ENCODE data around the gene CELSR1.

CELSR1 gene

DNA sequence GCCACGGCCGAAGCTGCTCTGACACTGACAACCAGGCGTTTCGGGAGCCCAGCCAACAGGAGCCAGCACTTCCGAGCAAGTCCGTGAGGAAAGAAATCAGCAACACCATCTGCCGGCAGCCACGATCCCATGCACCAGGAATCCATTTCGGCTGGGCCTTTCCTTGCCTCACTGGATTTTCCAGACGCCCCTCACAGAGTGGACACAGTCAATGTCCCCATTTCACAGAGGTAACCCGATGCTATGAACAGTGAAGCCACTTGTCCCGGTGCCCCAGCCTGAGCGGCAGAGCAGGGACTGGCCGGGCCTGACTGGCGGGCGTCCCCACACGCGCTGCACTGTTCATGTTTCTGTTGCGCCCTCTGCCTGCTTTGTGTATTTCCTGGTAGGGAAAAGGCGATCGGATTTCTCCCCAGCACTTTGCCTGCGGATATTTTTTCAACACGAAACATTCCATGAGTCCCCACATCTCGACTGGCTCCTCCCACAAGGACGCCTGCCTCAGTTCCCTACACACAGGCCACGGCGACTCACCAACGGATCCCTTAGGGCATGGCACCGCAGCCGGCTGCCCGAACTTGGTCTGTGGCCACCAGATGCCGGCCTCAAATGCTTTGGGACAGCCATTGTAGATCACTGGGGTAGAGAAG lies 146.6 kb downstream of the CELSR1 start:
- DNase-seq, result peak; percentile 58

DNA sequence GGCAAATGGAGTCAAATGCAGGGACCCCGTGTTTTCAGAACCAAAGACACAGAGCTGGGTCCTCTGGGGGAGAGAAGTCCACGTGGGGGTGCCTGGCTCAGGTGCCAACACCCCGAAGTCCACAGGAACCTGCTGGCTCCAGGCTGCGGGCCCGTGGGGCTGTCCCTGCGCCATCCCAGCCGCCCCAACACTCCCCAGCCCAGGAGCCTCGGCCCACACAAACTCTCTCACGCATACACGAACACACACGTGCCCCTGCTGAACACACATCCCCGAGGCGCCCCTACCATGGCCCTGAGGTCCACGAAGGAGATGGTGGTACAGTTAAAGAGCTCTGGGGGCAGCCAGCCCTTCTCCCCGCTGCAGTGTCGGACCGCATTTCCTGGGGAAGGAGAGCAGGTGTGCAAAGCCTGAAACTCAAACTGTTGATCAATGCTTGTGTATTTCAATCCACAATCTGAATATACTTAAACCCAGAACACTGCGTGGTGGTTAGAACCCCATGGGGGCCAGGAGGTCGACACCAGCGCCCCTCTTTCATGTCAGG lies 147.2 kb downstream of the CELSR1 start:
- no peak for DNase-seq

DNA sequence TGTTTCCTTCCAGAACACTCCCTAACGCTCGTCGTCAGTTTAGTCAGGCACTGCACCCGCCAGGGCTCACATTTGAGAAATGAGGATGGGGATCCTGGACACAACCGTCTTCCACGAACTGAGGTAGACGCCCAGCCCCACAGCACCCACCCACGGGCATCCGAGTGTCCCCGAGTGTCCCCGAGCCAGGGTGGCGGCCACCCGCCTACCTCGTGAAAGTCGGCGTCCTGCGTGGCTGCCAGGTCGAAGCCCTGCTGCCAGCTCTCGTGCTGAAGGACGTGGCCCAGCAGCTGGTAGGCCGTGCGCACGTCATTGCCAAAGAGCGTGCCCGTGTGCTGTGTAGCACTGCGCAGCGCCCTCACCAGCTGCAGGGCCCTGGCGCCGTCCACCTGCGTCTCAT lies 148.3 kb downstream of the CELSR1 start:
- no peak for DNase-seq

DNA sequence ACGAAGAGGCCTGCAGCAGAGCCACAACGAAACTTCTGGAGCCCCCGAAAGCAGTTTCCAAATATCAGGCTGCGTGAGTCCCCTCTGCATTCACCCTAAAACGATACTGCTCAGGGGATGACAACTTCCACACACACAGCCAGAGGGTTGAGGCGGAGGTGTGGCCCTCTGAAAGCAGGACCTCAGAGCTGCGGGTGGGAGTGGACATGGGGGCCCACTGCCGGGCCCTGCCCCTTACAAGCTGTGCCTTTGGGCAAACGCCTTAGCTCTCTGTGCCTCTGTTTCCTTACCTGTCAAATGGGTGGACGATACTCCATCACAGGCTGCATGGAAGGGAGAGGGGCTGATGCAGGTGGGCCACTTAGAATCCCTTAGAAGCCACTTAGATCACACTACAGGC lies 148.8 kb downstream of the CELSR1 start:
- DNase-seq, result no peak

DNA sequence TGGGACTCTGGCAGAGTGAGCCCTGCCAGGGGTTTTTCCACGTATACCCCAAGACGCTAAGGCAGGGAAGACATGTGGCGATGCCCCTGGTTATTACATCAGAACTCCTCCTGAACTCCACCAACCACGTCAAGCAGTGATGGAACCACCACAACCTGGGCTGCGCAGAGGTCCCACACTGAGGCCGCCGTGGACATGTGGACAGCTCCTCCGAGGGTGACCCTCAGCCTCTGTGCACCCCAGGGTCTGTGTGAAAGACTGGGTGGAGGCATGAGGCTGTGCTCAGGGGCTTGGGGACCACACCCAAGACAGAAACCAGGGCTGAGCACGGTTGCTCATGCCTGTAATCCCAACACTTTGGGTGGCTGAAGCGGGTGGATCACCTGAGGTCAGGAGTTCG lies 149.7 kb downstream of the CELSR1 start:
- DNase-seq, result no peak

DNA sequence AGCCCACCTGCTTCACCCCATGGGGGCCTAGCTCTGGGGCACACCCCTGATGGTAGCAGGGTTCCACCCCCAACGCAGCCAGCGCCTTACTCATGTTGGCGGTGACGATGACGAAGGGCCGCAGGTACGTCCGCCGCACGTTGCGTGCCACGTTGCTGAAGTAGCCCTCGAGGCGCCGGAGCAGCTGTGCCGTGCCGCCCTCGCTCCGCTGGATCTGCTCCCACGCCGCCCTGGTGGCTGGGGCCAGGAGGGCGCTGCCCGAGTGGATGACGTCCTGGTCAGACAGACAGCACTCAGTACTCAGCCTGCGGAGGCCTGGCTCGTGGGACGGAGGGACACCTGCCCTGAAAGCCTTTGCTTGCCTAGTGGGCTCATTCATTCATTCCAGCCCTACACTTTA lies 151.1 kb downstream of the CELSR1 start:
- no peak for DNase-seq

DNA sequence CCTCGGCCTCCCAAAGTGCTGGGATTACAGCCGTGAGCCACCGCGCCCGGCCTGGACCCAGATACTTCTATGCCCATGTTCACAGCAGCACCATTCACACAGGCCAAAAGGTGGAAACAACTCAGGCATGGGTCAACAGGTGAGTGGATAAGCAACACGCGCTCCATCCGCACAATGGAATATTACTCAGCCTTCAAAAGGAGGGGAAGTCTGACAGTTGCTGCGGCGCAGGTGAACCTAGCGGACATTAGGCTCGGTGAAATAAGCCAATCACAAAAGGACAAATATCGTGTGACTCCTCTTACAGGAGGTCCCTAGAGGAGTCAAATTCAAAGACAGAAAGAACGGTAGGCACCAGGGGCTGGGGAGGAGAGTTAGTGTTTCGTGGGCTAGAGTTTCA lies 154.9 kb downstream of the CELSR1 start:
- DNase-seq, result no peak

DNA sequence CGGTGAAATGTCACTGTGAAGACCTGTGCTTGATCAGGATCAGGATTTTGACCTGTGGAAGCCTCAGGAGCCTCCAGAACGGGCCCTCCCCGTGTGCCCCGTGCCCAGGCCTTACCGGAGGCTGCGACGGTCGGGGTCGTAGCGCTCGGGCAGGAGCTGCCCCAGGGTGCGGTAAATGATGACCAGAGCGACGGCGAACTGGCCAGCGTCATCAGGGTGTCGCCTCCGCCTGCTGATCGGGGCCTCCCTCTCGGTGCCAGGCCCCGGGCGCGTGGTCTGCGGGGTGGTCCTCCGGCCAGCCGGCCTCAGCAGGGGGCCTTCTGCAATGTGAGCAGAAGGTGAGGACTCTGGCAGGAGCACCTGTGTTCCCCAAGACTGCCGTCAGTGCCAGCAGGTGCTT lies 155.7 kb downstream of the CELSR1 start:
- no peak for DNase-seq

DNA sequence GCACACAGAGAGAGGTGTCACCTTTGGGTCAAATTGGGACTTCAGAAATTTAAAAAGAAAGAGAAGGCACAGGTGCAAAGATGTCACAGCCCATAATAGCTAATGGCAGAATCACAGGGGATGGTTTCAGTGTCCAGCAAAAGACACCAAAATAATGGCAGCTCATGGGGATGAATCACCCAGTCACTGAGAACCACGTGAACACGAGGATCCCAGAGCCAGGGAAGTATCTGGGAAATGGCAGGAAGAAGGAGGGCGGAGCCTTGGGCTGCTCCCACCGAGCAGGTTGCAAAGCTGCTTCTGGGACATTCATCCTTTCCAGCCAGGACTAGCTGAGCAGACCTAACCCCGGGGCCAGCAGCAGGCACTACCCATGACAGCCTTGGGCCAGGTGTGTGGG lies 156.3 kb downstream of the CELSR1 start:
- DNase-seq, result no peak

DNA sequence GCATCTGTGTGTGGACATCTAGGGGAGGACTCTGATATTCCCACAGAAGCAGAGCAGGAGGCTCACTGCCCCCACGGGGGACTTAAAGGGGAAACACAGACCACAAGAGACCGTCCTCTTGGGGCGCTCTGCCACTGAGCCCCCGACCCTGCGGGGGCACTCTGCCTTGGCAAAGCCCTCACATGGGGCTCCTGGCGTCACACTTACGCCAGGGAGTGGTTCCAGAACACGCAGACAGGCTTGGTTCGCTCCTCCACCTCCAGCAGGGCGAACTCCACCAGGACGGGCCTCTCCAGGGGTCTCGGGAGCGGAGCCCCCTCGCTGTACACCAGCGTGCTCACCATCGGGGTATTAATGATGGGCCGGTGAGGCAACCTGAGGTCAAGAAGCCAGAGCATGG lies 156.8 kb downstream of the CELSR1 start:
- DNase-seq, result no peak

DNA sequence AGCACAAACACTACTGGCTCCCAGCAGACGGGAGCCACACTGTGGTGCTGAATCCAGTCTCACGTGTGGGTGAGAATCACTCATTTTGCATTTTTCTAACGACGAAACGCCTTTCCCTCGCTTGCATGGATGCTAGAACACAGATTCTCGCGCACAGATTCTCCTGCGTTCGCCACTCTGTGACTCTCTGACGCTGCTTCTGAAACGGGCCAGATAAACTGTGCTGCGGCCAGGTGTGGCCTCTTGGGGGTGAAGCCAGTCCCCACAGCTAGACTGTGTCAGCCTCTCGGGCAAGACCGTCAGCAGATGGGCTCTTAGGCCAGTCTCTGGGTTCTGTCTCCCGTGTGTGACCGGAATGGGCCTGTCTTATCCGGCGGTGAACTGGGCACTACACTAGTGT lies 157.4 kb downstream of the CELSR1 start:
- no peak for DNase-seq

DNA sequence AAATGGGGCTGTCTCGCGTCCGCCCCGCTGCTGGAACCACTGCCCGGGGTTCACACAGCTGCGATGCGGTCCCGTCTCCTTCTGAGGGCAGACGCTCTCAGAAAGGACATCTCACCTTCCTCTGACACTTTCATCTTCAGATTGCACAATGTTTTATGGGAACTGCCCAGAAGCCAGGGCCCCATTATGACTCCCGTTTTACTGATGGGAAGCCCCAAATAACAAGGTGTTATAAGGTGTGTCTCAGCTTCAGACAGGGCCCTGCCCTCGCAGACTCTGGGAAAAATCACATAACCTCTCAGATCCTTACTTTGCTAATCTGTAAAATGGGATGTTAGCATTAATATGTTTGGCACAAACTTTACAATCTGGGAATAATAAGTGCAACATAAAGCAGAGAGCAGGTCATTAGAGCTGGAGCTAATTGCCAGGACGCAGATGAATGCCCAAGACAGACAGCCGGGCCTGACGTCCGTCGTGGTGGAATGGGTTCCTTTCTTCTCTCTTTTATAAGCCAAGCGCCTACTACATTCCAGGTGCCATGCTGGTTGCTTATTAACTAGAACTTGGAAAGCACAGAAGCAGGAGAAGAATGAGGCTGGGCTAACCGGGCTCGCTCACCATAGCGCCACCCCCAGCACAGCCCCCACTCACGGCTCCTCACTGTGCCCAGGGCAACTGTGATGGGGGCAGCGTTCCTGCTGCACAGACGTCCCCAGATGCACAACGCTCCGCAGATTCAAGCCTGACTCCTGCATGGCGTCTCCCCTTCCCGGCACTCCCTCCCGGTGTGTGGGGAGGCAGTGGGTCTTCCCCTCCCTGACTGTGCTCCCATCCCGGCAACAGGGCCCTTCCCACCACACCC lies 158.1 kb downstream of the CELSR1 start:
- no peak for DNase-seq

DNA sequence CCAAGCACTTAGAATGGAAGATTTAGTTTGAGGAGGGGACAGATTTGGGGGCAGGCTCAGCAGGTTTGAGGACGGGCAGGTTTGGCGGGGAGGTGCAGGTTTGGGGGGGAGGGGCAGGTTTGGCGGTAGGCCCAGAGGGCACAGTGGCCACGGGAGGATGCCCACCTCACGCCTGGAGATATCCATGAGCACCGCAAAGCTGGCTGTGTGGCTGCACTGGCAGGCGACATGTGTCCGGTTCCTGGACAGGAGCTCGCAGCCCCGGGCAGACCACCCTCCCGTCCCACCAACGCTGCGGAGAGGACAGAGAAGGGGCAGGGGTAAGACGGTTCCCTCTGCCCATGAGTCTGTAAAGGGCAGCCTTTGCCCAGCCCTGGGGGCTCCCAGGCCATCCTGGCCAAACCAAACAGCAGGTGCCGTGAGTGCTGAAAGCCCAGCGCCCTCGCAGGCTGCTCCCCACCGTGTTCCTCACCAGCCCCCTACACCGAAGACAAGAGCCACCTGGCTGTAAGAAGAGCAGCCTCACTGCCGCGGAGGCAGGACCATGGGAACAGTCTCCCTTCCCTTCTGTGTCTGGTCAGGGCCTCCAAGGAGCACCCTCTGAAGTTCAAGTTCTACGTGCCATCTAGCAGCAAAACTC lies 158.9 kb downstream of the CELSR1 start:
- no peak for DNase-seq

DNA sequence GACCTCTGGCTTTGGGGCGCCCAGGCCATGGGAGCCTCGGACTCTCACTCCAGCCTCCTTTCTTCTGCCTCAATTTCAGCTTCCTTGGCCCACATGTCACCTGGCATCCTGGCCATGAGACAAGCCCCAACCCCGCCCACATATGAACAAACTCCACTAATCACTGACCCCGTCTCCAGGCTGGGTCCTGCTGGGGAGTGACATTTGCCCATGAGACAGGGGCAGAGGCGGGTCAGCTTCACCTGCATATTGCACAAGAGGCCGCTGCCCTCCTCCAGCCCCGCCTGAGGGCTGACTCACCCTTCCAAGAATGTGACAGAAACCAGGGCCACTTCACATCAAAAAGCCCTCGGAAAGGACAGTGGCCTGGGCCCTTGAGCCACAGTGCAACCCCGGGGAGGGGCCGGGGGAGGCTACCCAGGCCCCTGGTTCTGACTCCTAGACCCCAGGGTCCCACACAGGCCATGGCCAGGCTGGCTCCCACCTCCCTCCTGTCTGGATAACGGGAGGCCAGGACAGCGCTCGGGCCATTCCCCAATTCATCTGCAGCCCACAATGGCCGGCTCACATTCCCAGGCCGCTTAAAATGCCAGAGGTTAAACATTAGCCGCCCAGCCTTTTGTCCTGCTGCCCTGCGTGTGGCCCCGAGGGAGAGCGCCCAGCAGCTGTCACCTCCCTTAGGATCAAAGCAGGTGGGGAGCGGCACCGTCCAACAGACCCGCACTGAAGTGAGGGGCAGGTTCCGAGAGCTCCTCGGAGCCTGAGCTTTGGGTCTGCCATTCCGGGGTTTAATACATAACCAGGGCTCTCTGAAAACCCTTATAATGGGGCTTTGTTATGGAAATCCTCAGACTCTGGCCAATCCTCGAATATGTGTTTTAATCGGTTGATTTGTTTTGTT lies 159.6 kb downstream of the CELSR1 start:
- DNase-seq, result no peak

DNA sequence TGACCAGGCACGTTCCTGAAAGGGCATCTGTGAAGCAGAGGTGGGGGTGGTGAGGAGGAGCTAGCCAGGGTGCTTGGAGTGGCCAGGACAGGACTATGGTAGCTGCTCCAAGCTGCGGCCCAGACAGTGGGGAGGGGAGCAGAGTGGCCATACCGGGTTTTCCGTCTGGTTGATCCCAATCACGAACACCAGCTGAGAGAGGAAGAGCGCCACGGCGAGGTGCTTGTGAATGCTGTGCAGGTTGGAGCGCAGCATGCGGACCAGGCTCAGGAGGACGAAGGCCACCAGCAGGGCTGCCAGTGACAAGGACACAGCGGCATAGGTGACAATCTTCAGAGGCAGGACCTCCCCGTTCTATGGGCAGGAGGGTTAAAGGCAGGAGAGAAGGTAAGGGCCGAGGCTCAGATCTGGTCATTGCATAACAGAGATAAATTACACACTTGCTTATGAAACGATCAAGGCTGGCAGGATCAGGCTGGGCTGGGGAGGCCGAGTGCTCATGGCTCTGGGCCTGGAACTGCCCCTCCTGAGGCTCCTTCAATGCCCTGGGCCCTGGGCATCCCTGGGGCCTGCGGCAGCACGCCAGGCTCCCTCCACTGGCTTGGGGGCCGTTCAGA lies 160.4 kb downstream of the CELSR1 start:
- no peak for DNase-seq

DNA sequence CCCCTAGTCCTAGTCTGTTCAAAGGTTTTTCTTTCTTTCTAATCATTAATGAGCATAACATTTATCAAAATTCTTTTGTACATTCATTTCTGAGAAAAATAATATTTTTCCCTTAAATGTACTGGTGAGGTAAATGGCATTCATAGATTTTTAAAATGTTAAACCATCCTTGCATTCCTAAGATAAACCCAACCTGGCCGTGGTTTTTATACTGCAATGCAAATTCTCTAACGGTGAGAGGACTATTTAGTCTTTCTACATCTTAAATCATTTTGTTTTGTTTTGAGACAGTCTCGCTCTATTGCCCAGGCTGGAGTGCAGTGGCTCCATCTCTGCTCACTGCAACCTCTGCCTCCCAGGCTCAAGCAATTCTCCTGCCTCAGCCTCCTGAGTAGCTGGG lies 161.3 kb downstream of the CELSR1 start:
- no peak for DNase-seq

DNA sequence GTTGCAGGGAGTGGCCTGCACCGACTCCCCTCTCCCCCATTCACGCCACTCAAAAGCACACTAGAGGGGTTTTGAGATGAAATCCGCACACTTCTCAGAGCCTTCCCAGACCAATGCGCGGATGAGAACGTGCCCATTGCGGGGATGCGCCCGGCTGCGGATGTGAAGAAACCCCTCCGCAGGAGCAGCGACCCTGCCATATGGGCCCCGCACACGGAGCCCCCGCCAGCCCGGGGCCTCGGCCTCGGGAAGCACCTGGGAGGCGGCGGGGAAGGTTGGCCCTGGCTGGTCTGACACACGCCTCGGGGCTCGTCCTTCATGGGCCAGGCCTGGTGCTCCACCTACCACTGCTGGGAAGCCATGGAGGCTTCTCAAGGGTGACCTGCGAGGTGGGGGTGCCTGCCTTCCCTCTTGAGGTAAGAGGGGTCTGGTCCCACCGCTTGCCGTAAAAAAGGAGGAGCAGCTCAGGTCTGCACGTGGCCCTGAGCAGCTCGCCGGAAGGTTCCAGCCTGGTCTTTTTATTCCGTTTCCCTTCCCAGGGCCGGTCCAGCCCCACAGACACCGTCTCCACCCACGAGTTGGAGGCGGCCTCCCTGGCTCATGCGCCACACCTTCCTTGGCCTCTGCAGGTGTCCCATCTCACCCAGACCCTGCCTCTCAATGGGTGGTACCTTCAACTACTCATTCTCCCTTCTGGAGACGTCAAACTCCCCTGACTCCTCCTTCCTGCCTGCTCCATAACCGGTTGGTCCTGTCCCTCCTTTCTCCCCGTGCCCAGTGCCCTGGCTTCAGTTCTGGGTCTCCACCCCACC lies 162.6 kb downstream of the CELSR1 start:
- DNase-seq, result no peak

DNA sequence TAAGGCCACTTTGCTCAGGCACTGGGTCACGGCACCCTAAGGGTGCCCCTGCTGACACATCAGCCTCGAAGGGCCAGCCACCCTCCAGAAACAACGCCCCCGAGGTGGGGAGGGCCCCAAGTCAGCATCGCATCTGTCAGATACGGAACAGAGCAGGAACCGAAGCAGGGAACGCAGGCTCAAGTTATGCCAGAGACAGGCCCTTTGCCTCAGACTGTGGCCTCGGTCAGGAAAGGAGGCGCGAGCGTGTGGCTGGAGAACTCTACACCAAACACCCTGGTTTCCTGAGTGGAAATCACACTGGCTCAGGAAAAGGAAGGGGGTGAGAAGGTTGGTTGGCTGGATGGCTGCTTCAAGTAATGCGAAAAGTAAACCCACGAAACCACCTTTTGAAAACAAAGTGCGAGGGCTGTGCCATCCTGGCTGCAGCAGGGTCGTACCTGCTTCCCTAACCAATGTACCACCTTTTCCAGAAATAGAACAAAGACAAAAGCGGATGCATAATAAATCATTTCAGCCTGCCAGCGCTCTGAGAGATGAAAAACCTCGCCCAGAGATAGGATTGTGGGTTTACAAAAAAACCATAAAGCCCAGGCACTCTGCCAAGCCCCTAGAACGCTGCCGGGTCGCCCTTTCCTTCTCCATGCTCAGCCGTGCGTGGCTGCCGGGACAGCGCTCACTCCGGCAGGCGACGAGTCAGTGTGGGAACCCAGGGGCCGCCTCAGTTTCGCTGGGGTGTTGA lies 163.3 kb downstream of the CELSR1 start:
- no peak for DNase-seq

DNA sequence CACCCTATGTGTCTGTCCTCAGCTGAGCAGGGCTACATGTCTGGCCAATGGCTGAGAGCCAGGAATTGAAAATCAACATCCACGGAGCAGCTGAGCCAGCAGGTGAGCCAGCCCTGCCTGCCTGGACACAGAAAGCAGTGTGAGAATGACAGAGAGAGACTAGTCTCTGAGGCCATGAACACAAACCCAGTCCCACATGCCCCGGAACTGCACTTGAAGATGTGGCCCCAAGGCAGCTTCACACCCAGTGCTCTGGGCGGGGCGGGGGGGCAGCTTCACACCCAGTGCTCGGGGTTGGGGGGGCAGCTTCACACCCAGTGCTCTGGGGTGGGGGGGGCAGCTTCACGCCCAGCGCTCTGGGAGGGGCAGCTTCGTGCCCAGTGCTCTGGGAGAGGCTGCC lies 164.3 kb downstream of the CELSR1 start:
- DNase-seq, result no peak

DNA sequence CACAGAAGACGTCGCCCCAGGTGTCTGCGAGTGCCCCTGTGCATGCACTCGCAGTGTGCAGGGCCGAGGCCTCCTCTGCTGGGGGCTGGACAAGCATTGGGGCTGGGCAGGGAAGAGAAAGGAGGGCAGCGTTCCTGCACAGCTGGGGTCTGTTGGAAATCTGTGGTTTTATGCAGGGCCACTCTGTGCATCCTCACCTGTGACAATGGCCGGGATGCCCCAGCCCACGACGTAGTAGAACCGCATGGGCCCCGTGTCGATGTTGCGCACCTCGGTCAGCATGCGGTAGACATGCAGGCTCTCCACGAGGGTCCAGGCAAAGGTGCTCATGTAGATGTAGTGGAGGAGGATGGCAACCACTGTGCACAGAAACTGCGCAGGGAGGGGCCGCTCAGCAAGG lies 164.7 kb downstream of the CELSR1 start:
- DNase-seq, result no peak
